A549 treated with GW870086 at 1 μM for 4 hours (cell line): Measurements from ENCODE around the gene CDC42SE2. TPM values are rescaled to one million over a fixed set of nuclear protein-coding genes. Genes with fewer than 3 reads are reported as not detected.

Experiments used
- total RNA-seq: library from RNA; stranded (reverse); fragments of 200-300 nt; extraction: Qiagen RNA extraction; gene quantifications from 5 replicates; pipeline ENCODE4 v1.2.3, GENCODE V29; 2022; ENCODE audit warnings: low read depth

The CDC42SE2 gene
- total RNA-seq: 24.5 to 33.3 TPM (median 30.3 TPM) in 5 replicates

GRCh38 chr5:131263648-131264450, at the start of gene CDC42SE2:
CDC42SE2 (plus strand) TSS chr5:131264053; CDS start chr5:131359494, 95,441 bp downstream.

Other genes starting within 250 kb of the CDC42SE2 start
- gene HINT1, start 98.8 kb upstream of the CDC42SE2 start, total RNA-seq: 468 to 526 TPM (median 493 TPM) in 5 replicates
- gene LYRM7, start 93.1 kb upstream of the CDC42SE2 start, total RNA-seq: 2.9 to 4.6 TPM (median 3.5 TPM) in 5 replicates